HG03442 (cell line): ENCODE results near the gene IMPA2.
"Not testable (repeated sequence)": the region's sequence is repeated elsewhere in the genome, so short reads cannot be mapped to it uniquely, and the experiment has no call there.

Experiments
- ATAC-seq: cut with Tn5 transposase; IDR thresholded peaks from one replicate; pipeline ENCODE4 v1.9.1; 2021; ENCODE audit warnings: mild to moderate bottlenecking, moderate library complexity; ENCODE audit not compliant: unreplicated experiment

Gene IMPA2

GRCh38 chr18:12027046-12027445 is 45.7 kb downstream of the IMPA2 start:
- ATAC-seq = no peak

DNA sequence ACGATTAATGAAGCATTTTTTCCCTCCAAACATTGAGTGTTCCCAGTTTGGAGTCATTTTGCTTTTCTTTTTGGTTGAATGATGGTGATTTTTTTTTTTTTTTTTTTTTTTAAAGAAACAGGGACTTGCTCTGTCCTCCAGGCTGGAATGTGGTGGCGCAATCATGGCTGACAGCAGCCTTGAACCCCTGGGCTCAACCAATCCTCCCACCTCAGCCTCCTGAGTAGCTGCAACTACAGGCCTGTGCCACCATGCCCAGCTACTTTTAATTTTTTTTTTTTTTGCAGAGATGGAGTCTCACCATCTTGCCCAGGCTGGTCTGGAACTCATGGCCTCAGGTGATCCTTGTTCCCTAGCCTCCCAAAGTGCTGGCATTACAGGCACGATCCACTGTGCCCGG is 46.2 kb downstream of the IMPA2 start:
- ATAC-seq = no peak

- ATAC-seq = no peak
Measured at GRCh38 chr18:12028040-12028628, 46.8 kb downstream of the IMPA2 start.

DNA sequence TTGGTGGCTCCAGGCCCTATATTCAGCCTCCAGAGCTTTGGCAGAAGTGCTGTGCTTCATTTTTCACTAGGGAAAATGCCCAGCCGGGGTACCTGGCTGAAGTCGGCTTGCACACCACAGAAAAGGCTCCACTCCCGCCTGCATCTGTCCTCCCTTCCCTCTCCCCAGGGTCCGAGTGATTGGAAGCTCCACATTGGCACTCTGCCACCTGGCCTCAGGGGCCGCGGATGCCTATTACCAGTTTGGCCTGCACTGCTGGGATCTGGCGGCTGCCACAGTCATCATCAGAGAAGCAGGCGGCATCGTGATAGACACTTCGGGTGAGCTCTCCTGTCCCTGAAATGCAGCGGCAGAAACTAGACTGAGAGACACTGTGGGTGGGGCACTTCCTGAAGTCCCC is 47.4 kb downstream of the IMPA2 start:
- ATAC-seq = no peak

DNA sequence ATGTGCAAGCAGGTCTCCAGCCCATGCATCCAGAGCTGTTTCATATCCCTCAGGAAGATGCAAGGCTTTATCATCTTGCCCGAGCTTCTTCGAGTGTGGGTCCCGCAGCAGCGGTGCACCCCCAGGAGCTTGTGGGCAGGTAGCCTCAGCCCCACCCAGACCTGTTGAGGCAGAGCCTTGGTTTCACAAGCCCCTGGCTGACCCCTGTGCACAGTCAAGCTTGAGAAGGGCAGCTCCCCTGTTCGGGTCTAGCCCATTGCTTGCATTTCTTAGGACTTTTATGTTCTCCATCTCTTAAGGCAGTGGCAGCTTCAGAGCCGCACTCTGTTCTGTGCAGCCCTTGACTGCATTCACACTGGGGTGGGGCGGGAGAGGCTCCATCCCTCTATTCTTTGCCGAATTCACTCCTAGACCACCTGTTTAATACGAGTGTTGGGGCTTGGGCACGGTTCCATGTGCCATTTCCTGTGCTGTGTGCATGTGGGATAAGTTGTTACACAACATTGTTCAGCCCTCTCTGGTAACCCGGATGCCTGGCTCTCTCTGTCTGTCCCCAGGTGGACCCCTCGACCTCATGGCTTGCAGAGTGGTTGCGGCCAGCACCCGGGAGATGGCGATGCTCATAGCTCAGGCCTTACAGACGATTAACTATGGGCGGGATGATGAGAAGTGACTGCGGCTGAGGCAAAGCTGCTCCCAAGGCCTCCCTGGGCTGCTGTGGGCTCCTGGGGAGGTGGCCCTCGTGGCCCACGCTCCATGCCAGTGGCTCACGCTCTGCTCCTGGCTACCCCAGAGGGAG is 48.7 kb downstream of the IMPA2 start:
- ATAC-seq = no peak

DNA sequence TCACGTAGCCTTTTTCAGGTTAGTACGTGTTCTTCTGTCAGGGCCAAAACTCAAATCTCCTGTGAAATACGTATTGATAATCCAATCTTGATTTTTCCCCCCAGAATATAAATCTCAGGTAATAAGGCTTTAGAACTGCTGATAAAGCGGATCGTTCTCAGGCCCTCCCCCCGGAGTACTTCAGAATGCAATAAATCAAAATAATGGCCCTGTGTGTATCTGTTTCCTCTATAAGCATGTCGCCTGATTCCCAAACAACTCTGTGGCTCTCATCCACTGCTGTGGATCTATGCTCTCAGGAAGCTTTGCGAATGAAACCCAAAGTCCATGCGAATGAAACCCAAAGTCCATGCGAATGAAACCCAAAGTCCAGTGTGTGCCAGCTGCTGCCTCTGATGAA is 49.4 kb downstream of the IMPA2 start:
- ATAC-seq = no peak

- no peak for ATAC-seq
Measured at GRCh38 chr18:12031181-12031580, 49.9 kb downstream of the IMPA2 start.

GRCh38 chr18:12031846-12032245 is 50.5 kb downstream of the IMPA2 start:
- ATAC-seq = no peak

DNA sequence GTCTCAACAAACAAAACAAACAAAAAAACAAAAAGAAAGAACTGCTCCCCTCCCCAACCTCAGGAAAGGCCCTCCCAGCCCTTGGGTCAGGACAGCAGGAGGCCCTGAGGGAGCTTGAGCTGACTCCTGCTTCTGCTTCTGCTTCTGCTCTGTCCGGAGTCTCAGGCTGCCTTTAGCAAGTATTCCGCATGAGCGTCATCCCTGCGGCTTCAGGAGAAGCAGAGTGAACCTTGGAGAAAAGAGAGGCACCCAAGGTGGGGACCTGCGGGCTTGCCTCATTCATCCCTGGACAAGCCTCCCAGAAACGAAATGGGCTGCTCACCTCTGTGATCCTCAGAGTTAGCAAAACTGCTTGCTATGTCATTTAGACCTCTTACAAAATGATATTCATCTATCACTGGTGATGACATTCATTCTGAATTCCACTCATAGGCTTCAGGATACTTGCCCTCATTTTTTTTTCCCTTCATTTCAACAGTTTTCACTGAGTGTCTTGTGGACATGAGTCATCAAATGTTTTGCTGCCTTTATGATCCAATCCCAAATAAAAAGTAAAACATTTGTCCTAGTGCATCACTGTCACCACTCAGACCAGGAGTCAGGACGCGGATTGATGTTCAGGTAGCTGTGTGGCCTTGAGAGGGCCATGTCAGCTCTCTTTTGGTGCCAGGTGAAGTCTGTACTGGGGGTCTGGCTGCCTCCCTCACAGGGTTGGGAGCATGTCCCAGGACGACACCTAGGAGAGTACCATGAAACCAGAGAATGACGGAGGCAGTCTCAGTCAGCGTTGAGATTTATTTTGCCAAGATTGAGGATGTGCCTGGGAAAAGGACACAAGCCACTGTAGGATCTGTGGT is 51.7 kb downstream of the IMPA2 start:
- ATAC-seq = no peak

GRCh38 chr18:12033643-12034025 is 52.3 kb downstream of the IMPA2 start:
- ATAC-seq = no peak

DNA sequence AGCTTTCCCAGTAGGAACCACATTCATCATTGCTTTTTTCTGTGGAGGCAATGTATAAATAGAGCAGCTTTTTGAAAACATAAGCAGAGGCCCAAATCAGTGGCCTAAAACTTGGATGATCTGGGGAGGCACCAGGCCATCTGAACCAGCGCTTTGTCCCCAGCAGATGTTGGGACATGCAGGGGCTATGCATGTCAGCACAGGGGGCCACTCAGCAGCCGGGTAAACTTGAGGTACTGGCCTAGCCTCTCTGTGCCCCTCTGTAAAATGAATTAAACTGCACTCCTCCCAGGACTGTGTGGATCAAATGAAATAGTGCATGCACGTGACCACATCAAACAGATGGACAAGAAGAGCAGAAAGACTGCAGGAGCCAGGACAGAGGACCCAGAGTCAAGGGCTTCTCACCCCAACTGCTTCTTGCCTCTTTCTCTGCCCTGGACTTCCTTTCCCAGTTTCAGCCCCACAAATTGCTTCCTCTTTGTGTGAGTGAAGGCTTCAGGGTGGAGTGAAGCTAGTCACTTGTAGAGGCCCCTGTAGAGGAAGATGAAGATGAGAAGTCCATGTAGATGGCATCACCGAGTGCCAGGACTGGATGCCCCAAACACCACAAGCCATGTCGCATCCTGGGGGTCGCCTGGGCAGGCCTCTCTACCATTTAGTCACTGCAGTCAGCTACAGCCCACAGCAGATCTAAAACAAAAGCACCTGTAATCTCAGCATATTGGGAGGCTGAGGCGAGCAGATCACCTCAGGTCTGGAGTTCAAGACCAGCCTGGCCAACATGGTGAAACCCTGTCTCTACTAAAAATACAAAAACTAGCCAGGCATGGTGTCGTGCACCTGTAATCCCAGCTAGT is 53.2 kb downstream of the IMPA2 start:
- no peak for ATAC-seq

DNA sequence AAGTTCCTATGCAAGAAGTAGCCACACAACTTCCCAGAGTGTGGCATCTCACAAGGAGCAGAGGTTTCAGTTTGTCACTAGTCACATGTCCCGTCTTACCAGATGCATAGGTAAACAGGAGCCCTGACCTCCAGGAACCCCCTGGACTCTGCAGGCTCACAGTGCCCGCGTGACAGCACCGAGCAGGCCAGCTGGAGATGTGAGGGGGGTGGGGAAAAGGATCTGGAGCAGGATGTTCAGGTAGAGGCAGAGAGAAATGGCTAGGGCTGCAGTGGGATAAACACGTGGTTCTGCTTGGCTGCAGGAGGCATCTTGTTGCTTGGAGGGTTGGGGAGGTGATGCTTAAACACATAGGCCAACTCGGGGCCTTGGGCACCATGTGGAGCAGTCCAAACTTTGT is 54.2 kb downstream of the IMPA2 start:
- no peak for ATAC-seq

DNA sequence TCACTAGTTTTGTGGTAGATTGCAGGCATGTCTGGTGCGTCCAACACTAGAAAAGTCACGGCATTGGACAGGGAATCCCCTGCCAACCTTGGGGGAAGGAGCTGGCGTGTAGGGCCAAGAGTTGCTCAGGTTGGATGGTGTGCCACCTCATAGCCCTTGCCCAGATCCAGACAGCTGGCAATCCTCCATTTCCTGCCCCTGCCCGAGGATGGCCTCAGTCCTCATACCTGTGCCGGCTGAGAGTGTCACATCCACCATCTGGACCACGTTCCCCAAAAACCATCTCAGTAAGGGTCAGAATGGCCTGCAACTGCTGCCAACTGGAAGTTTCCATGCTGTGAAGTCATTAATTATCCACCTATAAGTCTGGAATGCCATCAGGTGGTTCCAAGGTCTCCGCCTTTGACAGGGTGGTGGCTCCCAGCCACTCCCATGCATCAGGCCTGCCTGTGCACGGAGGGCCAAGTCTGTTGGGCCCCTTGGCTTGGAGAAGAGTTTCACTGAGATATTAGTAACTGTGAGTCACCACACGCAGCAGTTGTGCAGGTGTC is 55.0 kb downstream of the IMPA2 start:
- no peak for ATAC-seq

GRCh38 chr18:12038082-12038638 is 56.9 kb downstream of the IMPA2 start:
- no peak for ATAC-seq

DNA sequence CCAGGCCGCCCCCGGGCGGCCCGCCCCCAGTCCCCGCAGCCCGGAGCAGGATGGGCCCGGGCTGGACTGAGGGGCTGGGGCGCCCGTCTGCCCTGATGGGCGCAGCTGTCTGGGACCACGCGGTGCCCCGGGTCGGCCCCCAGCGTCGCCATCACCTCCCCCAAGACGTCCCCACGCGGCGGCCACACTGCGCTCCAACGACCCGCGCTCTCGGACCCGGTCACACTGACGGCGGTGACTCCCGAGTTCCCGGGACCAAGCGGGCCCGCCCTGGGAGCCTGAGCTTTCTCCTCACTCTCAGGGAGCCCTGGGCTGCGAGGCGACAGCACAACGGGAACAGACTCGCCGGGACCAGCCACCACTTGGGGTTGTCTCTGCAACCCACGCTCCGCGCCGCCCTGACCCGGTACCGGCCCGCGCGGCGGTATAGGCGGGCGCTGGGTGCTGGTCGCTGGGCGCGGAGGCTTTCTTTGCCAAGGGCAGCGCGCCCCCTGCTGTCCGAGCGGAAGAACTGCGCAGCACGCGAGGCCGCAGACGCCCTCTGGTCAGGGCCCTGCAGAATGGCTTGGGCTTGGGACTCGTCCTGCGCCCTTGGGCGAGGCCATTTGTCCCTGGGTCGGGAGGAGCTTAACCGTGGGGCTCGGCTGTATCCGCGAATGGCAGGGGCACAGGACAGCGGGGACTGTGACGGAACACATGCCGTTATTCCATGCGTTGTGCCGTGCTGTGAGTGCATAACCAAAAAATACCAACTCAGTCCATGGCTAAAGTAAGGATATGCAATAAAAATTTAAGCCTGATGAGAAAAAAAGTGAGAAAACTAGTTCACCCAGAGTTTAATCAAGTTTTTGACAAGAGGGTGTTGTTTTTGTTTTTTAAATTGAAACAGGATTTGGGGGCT is 57.6 kb downstream of the IMPA2 start:
- peak; percentile 84 for ATAC-seq

GRCh38 chr18:12039540-12039930 is 58.2 kb downstream of the IMPA2 start:
- not testable (repeated sequence) for ATAC-seq

- no peak for ATAC-seq
Measured at GRCh38 chr18:12041561-12041960, 60.3 kb downstream of the IMPA2 start.

DNA sequence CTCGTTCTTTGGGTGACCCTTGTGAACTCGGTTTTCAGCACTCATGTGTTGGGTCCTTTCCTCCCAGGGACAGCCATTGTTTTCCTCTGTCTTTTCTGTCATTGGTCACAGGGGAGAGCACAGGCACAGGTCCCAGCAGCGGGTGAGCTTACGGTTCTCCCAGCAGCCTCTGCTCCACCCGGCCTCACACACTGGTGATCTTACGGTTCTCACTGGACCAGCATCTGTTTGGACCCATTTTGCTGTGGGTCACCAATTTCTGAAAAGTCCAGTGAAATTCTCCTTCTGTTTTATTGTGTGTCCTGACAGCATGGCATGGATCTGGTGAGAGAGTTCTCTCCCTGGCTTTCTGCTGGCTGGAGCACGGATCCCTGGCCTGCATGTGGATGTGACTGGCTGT is 62.5 kb downstream of the IMPA2 start:
- ATAC-seq = no peak

- no peak for ATAC-seq
Measured at GRCh38 chr18:12044591-12044990, 63.3 kb downstream of the IMPA2 start.
